H9 (cell line): ENCODE measurements around the gene NOS1AP. TPM values are rescaled to one million over a fixed set of nuclear protein-coding genes. Genes with fewer than 3 reads are reported as not detected.

Experiments used
- DNase-seq: peaks from one replicate; pipeline ENCODE4 v3.0.0-alpha.2; 2017
- H2AFZ ChIP-seq: one replicate; pipeline ENCODE4 v1.6.1; 2013; ENCODE audit warnings: mild to moderate bottlenecking, low read length, control low read depth, moderate library complexity
- H2AK5ac ChIP-seq: 2 replicates; pipeline ENCODE4 v1.6.1; 2013; ENCODE audit warnings: low read length, control low read depth, mixed read lengths; ENCODE audit not compliant: insufficient read length
- H2BK120ac ChIP-seq: one replicate; pipeline ENCODE4 v1.6.1; 2013; ENCODE audit warnings: low read depth, mild to moderate bottlenecking, low read length, control low read depth, inconsistent platforms; ENCODE audit not compliant: poor library complexity, severe bottlenecking
- H2BK12ac ChIP-seq: 2 replicates; pipeline ENCODE4 v1.6.1; 2013; ENCODE audit warnings: low read length, control low read depth, mixed read lengths, low read depth; ENCODE audit not compliant: insufficient read length
- H2BK15ac ChIP-seq: 2 replicates; pipeline ENCODE4 v1.6.1; 2013; ENCODE audit warnings: low read depth, low read length, control low read depth
- H2BK20ac ChIP-seq: one replicate; pipeline ENCODE4 v1.6.1; 2013; ENCODE audit warnings: low read depth, mild to moderate bottlenecking, low read length, control low read depth, inconsistent platforms; ENCODE audit not compliant: poor library complexity, severe bottlenecking
- H2BK5ac ChIP-seq: 2 replicates; pipeline ENCODE4 v1.6.1; 2013; ENCODE audit warnings: low read length, control low read depth, mixed read lengths; ENCODE audit not compliant: insufficient read length
- H3K14ac ChIP-seq: 2 replicates; pipeline ENCODE4 v1.6.1; 2013; ENCODE audit warnings: low read length, control low read depth; ENCODE audit not compliant: insufficient read depth
- H3K18ac ChIP-seq: 2 replicates; pipeline ENCODE4 v1.6.1; 2013; ENCODE audit warnings: low read depth, mild to moderate bottlenecking, mixed read lengths, low read length, control low read depth; ENCODE audit not compliant: insufficient read length
- H3K23ac ChIP-seq: 2 replicates; pipeline ENCODE4 v1.6.1; 2013; ENCODE audit warnings: low read length, control low read depth, mixed read lengths, low read depth; ENCODE audit not compliant: insufficient read length
- H3K23me2 ChIP-seq: 2 replicates; pipeline ENCODE4 v1.6.1; 2013; ENCODE audit warnings: low read depth, mild to moderate bottlenecking, mixed read lengths, low read length, control low read depth; ENCODE audit not compliant: insufficient read length, poor library complexity, severe bottlenecking
- H3K27ac ChIP-seq: 2 replicates; pipeline ENCODE4 v1.5.1; 2013; ENCODE audit warnings: low read length, control low read depth, mixed read lengths, low read depth; ENCODE audit not compliant: insufficient read length
- H3K27me3 ChIP-seq: 2 replicates; pipeline ENCODE4 v1.6.1; 2013; ENCODE audit warnings: low read length, control low read depth, inconsistent platforms; ENCODE audit not compliant: insufficient read depth
- H3K4ac ChIP-seq: 2 replicates; pipeline ENCODE4 v1.6.1; 2013; ENCODE audit warnings: low read depth, mild to moderate bottlenecking, control low read depth, inconsistent platforms, low read length, moderate library complexity
- H3K4me1 ChIP-seq: 2 replicates; pipeline ENCODE4 v1.6.1; 2013; ENCODE audit warnings: low read length, control low read depth, inconsistent platforms; ENCODE audit not compliant: insufficient read depth
- H3K4me2 ChIP-seq: 2 replicates; pipeline ENCODE4 v1.6.1; 2013; ENCODE audit warnings: low read length, control low read depth, mixed read lengths; ENCODE audit not compliant: insufficient read length, insufficient read depth
- H3K56ac ChIP-seq: 2 replicates; pipeline ENCODE4 v1.6.1; 2013; ENCODE audit warnings: low read depth, mild to moderate bottlenecking, mixed read lengths, low read length, control low read depth; ENCODE audit not compliant: insufficient read length
- H3K79me1 ChIP-seq: 2 replicates; pipeline ENCODE4 v1.6.1; 2013; ENCODE audit warnings: low read depth, mild to moderate bottlenecking, moderate library complexity, low read length, control low read depth, inconsistent platforms; ENCODE audit not compliant: insufficient read depth, poor library complexity, severe bottlenecking
- H3K79me2 ChIP-seq: 2 replicates; pipeline ENCODE4 v1.6.1; 2013; ENCODE audit warnings: low read length, control low read depth, inconsistent platforms; ENCODE audit not compliant: insufficient read depth
- H3K9ac ChIP-seq: 2 replicates; pipeline ENCODE4 v1.6.1; 2013; ENCODE audit warnings: low read length, control low read depth, mixed read lengths; ENCODE audit not compliant: insufficient read length; ENCODE audit errors: extremely low read depth
- H3K9me3 ChIP-seq: one replicate; pipeline ENCODE4 v1.6.1; 2013; ENCODE audit warnings: low read depth, low read length, inconsistent platforms; ENCODE audit not compliant: control insufficient read depth
- H3T11ph ChIP-seq: one replicate; pipeline ENCODE4 v1.6.1; 2013; ENCODE audit warnings: mild to moderate bottlenecking, low read length, control low read depth, inconsistent platforms
- H4K20me1 ChIP-seq: one replicate; pipeline ENCODE4 v1.6.1; 2013; ENCODE audit not compliant: control insufficient read depth, insufficient read length, insufficient read depth
- H4K5ac ChIP-seq: 2 replicates; pipeline ENCODE4 v1.6.1; 2013; ENCODE audit warnings: low read depth, mild to moderate bottlenecking, mixed read lengths, low read length, control low read depth; ENCODE audit not compliant: insufficient read length
- H4K8ac ChIP-seq: replicated peaks from 2 replicates; pipeline ENCODE4 v1.6.1; 2013; ENCODE audit warnings: low read length, control low read depth, mixed read lengths, low read depth; ENCODE audit not compliant: insufficient read length
- H4K91ac ChIP-seq: 2 replicates; pipeline ENCODE4 v1.6.1; 2013; ENCODE audit warnings: low read depth, mild to moderate bottlenecking, moderate library complexity, mixed read lengths, low read length, control low read depth; ENCODE audit not compliant: insufficient read length
- H3K27ac Mint-ChIP-seq, 3 experiments: 2 replicates in 2 of 3; 3 replicates in 1 of 3; pipeline ENCODE4 v1.8.0; 2020 to 2021; ENCODE audit warnings: mixed read lengths in 3 of 3, mild to moderate bottlenecking in 1 of 3, moderate library complexity in 1 of 3
- H3K27me3 Mint-ChIP-seq: 2 replicates; pipeline ENCODE4 v1.8.0; 2021; ENCODE audit warnings: low read depth, mild to moderate bottlenecking, moderate library complexity, mixed read lengths
- H3K36me3 Mint-ChIP-seq, 3 experiments: 2 replicates in 2 of 3; 3 replicates in 1 of 3; pipeline ENCODE4 v1.8.0; 2020 to 2021; ENCODE audit warnings: low read depth in 3 of 3, mixed read lengths in 3 of 3; ENCODE audit not compliant: insufficient read depth in 1 of 3
- H3K4me1 Mint-ChIP-seq, 2 experiments: 2 replicates each; pipeline ENCODE4 v1.8.0; 2020; ENCODE audit warnings: mixed read lengths in 2 of 2
- H3K4me3 Mint-ChIP-seq, 2 experiments: 2 replicates in 1 of 2; 3 replicates in 1 of 2; pipeline ENCODE4 v1.8.0; 2020 to 2021; ENCODE audit warnings: mild to moderate bottlenecking in 2 of 2, mixed read lengths in 2 of 2, moderate library complexity in 1 of 2
- H3K9me3 Mint-ChIP-seq, 2 experiments: 2 replicates in 1 of 2; 3 replicates in 1 of 2; pipeline ENCODE4 v1.8.0; 2020; ENCODE audit warnings: mild to moderate bottlenecking in 2 of 2, mixed read lengths in 2 of 2, moderate library complexity in 1 of 2
- WGBS: extraction: QIAGEN DNeasy Blood & Tissue Kit; methylation state at CpG from one replicate; pipeline ENCODE4 v1.1.7; 2013; ENCODE audit warnings: missing lambda C conversion rate, low lambda C conversion rate, mixed read lengths; ENCODE audit not compliant: insufficient read length; ENCODE audit errors: extremely low coverage; 5-methylcytosine and 5-hydroxymethylcytosine counted together
- total RNA-seq: library from RNA; stranded (reverse); gene quantifications from 2 replicates; pipeline ENCODE4 v1.2.1, GENCODE V29; 2021
- TF ChIP-seq, protein P1 (sequence below): fragments of 200-600 bp; sonication (generic); conservative IDR thresholded peaks from 3 replicates; pipeline ENCODE4 v1.8.0; 2021; ENCODE audit warnings: antibody characterized with exemption, mild to moderate bottlenecking

Gene NOS1AP
- total RNA-seq, 1 experiment from 2014 or later: 8.4 TPM

DNA sequence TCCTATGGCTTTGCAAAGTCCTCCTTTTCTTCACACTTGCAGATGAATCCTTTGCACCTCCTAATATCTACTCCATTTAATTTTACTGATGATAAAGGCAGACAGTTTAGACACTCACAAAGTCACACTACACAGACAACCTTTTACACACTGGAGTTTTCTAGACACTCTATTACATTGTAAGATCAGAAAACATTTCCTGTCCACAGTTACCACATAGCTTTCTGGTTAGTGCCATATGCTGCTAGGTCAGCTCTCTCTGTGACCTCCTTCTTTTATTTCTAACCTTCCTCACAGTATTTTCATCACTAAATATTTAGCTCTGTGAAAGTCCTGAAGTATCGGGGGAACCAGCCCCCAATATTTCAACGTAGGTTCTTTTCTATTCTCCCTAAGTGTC lies 337.3 kb downstream of the NOS1AP start:
- no peak overlapping the region for H3K4ac ChIP-seq
- H2BK5ac ChIP-seq: no peak overlapping the region
- WGBS: no CpG with 5 or more reads among the region's 2 CpGs
- H2BK120ac ChIP-seq: no peak overlapping the region
- H3K79me2 ChIP-seq: no peaks in the 10 kb centered on the region
- H3K36me3 Mint-ChIP-seq: no peaks in the 10 kb centered on the region
- no peaks in the 10 kb centered on the region for H3K9me3 Mint-ChIP-seq
- no peak overlapping the region for H3K56ac ChIP-seq
- H3K4me1 ChIP-seq: no peaks in the 10 kb centered on the region
- no peaks in the 10 kb centered on the region for H3K9me3 ChIP-seq
- no peaks in the 10 kb centered on the region for H3K79me1 ChIP-seq
- no peak overlapping the region for H2AFZ ChIP-seq
- no peak for DNase-seq
- no peak overlapping the region for H2BK20ac ChIP-seq
- TF ChIP-seq, protein P1, sequence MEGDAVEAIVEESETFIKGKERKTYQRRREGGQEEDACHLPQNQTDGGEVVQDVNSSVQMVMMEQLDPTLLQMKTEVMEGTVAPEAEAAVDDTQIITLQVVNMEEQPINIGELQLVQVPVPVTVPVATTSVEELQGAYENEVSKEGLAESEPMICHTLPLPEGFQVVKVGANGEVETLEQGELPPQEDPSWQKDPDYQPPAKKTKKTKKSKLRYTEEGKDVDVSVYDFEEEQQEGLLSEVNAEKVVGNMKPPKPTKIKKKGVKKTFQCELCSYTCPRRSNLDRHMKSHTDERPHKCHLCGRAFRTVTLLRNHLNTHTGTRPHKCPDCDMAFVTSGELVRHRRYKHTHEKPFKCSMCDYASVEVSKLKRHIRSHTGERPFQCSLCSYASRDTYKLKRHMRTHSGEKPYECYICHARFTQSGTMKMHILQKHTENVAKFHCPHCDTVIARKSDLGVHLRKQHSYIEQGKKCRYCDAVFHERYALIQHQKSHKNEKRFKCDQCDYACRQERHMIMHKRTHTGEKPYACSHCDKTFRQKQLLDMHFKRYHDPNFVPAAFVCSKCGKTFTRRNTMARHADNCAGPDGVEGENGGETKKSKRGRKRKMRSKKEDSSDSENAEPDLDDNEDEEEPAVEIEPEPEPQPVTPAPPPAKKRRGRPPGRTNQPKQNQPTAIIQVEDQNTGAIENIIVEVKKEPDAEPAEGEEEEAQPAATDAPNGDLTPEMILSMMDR: no peak
- H2AK5ac ChIP-seq: no peak overlapping the region
- H4K5ac ChIP-seq: no peak overlapping the region
- no peak overlapping the region for H3K4me3 Mint-ChIP-seq
- H4K91ac ChIP-seq: no peak overlapping the region
- H3K4me1 Mint-ChIP-seq: no peaks in the 10 kb centered on the region
- no peaks in the 10 kb centered on the region for H3K23me2 ChIP-seq
- no peak overlapping the region for H3T11ph ChIP-seq
- no peaks in the 10 kb centered on the region for H4K20me1 ChIP-seq
- no peak overlapping the region for H3K23ac ChIP-seq
- H3K9ac ChIP-seq: no peak overlapping the region
- no peak overlapping the region for H3K14ac ChIP-seq
- H3K27me3 ChIP-seq: no peaks in the 10 kb centered on the region
- no peak overlapping the region for H3K27ac ChIP-seq
- H2BK15ac ChIP-seq: no peak overlapping the region
- H3K4me2 ChIP-seq: no peak overlapping the region
- no peak overlapping the region for H3K27ac Mint-ChIP-seq
- H2BK12ac ChIP-seq: no peak overlapping the region
- H4K8ac ChIP-seq: no peak overlapping the region
- H3K27me3 Mint-ChIP-seq: peaks cover 2% of the 10 kb centered on the region; the same call in 1 of the 2 replicates
- H3K18ac ChIP-seq: no peak overlapping the region
